GM23248 (cell line): ENCODE data around the gene ISM1.

ENCODE experiments used
- EZH2 ChIP-seq: fragments of 200-600 bp; sonication (generic); IDR thresholded peaks from 2 replicates; pipeline ENCODE4 v1.6.1; 2018; ENCODE audit warnings: antibody characterized with exemption, mild to moderate bottlenecking; ENCODE audit not compliant: insufficient read depth, poor library complexity, severe bottlenecking
- EZH2phosphoT487 ChIP-seq: fragments of 200-600 bp; sonication (generic); IDR thresholded peaks from 2 replicates; pipeline ENCODE4 v1.6.1; 2018; ENCODE audit warnings: antibody characterized with exemption, moderate library complexity, mild to moderate bottlenecking, low read depth; ENCODE audit not compliant: insufficient read depth

DNA sequence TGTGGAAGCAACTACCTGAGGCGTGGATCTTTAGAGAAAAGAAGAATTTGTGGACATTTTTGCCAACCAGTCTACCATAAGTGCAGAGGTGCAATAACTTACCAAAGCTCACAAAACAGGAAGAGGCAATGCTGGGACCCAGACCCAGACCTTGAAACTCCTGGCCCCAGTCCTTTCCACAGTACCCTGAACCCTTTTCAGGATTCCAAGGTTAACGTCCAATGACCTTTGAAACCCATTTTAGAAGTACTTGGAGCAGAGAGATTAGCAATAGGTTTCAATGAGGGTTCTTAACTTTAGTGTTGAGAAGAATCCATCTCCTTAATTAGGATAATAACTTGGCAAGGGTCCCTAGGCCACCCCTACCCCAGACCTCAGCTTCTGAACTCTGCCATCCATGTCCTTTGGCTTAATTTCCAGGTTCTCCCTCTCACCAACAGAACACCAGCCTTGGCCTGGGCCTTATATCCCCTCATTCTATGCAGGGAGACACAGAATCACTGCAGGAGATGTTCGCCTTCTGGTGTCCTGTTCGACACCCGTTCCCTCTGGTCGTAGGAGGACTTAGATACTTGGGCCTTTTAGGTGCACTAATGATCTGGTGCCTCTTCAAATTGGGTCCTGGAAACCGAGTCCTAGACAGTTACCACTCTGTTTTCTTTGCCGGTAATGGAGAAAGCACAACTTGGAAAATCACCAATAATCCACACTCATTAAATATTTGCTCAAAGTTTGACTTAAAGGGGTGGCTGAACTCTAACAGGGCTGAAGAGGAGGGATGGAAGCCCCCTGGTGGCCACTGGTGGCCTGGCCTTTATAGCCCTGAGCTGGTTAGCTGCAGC, 40.6 kb downstream of the ISM1 start:
- TF ChIP-seq EZH2: no peak
- no peak for TF ChIP-seq EZH2phosphoT487
